Left forelimb (tissue), 1 donor: ENCODE data around the gene LBX2.
A peak's percentile ranks its signal among the peaks of the same experiment; 100 is the strongest.

Source experiments
- DNase-seq: peaks from one replicate; pipeline ENCODE4 v3.0.0-alpha.2; 2018; ENCODE audit warnings: low spot score

LBX2 gene

DNA sequence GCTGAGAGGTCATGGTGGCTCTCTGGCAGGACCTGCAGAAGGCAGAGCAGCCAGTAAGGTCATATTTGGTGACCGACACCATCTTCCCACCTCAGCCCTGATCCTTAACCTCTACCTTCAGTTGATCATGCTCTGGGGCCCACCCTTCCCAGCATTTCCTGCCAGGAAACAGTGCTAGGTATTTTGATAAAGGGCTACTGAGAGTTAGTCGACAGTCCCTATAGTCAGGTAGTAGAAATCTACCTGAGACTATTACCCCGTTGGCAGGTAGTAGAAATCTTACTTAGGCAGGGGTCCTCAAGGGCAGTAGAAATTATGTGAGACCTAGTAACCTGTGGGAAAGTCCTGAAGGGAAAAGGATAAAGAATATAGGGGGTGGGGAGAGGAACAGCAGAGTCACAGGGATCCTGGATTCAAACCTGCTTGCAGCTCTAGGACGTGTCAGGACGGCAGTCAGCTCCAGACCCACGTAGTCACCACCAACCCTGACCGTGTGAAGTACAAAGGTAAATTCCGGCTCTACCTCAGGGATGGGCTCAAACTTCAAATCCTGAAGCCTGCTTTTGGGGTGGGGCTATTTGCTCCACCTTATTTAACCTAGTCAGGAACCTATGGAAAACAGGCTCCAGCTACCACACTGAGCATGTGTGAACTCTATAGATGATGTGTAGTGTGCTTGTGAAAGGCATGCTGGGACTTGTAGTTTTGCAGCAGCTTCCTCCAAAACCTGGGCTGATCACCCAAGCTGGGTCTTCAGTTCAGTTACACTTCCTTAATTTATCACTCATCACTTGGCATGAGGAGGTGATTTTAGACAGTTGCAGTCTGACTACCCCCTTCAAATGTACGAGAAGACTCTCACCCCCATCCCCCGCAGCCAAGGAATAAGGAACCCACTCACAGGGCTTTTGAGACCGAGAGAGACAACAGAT, 26.6 kb upstream of the LBX2 start, which contains the start of gene DQX1:
DQX1 (minus strand) TSS at position 515 of the 932 bp plus-strand sequence; CDS start at position 13, 502 bp downstream.
- no peak for DNase-seq

DNA sequence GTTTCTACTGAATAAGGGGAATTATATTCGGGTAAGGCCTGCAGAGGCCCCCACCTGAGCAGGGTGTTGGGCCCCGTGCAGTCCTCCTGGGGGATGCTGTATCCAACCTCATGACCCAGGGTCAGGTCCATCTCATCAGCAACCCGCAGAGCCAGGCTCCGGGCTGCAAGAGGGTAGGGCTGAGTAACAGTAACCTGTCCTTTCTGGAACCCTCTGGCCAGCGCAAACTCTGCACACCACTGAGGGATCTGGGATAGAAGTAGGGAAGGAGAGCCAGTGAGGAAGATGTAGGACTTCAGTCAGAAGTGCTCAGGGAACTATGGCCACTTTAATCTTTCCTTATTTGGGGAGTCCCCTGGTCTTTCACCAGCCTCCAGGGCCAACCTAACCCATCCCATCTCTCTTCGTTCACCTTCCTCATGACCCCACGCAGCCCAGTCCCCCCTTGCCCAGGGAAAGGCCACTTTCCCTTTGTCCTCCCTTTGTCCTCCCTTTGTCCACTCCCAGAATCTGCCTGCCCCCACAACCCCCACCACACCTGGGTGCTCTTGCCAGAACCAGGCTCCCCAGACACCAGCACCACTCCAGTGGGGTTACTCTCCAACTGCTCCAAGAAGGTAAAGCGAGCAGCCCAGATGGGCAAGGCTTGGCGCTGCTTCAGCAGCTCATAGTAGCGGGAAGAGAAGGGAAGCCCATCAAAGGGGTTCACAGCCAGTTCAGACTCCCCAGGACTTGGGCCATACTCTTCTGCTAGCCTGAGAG, 25.7 kb upstream of the LBX2 start:
- no peak for DNase-seq

DNA sequence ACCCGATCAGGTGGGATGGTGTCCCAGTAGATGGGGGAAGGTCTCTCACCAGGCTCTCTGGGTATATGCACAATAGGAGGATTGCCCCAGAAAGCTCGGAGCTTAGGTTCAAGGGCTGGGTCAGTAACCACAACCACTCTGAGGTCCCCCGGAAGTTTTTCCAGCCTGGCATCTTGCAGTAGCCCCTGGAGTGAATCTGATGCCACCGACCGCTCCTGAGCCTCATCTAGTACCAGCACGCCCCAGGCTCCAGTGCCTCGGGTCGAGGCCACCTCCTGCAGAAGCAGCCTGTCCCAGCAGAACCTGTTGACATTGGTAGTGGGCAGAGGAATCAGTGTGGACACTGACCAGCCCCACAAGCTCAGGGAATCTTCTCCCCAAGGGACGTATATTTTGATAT, 24.6 kb upstream of the LBX2 start:
- no peak for DNase-seq

DNA sequence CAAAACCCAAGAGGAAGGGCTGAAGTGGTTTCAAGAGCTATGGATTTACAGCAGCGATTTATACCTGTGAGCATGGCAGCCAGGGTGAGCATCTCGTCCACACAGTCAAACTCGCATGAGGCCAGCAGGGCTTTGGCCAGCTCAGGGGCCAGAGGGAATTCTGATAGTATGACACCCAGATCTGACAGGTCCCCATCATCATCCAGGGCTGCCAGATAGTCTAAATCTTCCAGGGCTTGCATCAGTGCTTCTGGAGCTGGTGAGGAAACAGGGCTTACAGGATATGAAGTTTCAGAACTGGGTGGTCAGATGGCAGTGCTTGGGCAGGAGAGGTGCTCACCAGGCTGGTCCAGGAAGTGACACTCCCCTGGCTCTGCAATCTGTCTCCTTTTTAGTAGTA, 23.1 kb upstream of the LBX2 start:
- DNase-seq, result no peak

DNA sequence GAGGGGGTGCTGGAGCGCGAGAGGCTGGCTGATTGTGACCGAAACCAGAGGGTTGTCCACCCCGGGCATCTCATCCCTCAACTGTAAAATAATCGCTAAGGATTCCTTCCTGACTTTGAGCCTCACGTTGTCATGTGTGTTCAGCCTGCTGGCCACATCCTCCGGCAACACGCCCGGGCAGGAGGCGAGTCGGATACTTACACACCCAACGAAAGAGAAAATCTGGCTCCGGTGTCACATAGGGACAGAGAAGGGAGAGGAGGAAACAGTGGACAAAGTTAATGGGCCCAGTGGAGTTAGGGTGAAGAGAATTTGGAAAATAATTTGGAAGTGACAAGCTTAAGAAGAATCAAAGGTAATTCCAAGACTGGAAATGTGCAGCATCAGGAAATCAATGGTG, 17.2 kb upstream of the LBX2 start:
- no peak for DNase-seq

- no peak for DNase-seq
These were observed 16.7 kb upstream of the LBX2 start for GRCh38 chr2:74515981-74516633.

DNA sequence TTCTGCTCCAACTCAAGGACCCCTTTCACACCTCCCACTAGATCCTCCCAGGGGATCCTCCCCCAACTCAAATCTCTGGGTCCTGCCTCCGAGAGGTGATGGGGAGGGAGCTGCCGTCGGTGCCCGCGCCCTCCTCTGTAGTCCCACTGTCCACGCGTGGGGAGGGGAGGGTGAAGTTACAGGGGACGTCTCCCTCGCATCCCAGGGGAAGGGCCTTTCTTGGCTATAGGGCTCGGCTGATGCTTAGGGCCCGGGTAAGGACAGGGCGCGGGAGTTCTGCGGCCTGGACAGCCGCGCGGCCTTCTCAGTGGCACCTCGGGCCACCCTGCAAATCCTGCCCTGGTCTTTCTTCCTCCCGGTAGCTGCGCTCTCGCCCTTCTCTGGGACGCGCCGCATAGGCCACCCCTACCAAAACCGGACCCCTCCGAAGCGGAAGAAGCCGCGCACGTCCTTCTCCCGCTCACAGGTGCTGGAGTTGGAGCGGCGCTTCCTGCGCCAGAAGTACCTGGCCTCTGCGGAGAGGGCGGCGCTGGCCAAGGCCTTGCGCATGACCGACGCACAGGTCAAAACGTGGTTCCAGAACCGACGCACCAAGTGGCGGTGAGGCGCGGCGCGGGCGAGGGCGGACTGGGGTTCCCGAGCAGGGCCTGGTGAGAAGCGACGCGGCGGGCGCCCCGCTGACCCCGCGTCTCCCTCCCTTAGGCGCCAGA, 16.0 kb upstream of the LBX2 start:
- no peak for DNase-seq

DNA sequence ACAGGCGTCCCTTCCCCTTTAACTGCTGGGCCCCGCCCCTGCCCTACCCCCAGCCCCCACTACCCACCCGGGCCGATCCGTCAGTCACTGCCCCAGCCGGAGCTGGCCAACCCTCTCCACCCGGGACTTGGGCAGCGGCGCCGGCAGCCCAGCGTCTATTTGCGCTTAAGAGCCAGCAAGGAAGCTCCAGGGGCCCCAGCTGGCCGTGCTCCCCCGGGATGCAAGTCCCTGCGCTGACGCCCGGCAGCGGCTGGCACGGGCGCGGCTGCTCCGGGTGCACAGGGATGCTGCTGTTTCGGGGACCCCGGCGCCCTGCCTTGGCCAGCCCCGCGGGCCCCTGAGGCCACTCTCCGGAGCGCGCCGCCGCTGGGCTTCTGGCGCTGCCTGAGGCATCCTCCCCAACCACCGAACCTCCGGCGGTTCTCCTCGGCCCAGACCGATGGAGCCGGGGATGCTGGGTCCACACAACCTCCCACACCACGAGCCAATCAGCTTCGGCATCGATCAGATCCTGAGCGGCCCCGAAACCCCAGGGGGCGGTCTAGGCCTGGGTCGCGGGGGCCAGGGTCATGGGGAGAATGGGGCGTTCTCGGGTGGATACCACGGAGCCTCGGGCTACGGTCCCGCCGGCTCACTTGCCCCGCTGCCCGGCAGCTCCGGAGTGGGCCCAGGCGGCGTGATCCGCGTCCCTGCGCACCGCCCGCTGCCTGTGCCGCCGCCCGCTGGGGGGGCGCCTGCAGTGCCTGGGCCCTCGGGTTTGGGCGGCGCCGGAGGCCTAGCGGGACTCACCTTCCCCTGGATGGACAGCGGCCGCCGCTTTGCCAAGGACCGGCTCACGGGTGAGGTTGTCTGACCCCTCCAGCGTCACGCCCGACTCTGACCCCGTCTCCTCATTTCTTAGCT, 15.2 kb upstream of the LBX2 start, which contains the start of gene TLX2:
TLX2 (plus strand) TSS at position 83 of the 903 bp plus-strand sequence; CDS start at position 440, 357 bp downstream.
- DNase-seq, result no peak

DNA sequence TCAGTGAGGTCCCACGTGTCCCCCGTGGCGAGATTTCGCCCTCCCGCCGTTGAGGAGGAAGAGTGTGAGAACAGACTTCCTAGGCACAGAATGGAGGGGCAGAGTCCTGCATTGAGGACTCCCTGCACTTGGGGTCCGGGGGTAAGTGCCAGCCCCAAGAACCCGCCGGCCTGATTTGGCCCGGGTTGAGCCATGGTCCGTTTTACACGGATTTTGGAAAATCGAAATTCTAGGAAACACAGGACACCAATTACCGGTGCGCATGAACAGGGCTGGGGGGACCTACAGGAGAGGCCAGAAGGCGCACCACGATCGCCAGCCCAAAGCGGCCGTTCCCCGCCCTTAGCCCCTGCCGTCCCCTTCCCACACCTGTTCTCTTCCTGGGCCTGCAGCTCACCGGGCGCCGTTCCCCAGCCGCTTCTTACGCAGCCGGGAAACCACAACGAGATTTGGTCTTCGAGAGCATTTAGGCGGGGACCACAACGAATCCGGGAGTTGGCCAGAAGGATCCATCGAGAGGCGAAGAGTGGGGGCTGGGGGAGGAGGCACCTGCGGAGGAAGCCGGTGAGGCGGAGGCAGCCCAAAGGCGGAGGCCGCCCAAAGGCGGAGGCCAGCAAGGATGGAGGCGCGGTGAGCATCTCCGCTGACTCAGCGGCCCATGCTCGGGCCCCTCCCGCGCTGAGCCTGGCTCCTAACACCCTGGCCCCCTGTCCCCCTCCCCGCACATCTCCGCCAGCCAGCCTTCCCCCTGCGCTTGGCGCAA, 14.4 kb upstream of the LBX2 start:
- DNase-seq, result no peak

DNA sequence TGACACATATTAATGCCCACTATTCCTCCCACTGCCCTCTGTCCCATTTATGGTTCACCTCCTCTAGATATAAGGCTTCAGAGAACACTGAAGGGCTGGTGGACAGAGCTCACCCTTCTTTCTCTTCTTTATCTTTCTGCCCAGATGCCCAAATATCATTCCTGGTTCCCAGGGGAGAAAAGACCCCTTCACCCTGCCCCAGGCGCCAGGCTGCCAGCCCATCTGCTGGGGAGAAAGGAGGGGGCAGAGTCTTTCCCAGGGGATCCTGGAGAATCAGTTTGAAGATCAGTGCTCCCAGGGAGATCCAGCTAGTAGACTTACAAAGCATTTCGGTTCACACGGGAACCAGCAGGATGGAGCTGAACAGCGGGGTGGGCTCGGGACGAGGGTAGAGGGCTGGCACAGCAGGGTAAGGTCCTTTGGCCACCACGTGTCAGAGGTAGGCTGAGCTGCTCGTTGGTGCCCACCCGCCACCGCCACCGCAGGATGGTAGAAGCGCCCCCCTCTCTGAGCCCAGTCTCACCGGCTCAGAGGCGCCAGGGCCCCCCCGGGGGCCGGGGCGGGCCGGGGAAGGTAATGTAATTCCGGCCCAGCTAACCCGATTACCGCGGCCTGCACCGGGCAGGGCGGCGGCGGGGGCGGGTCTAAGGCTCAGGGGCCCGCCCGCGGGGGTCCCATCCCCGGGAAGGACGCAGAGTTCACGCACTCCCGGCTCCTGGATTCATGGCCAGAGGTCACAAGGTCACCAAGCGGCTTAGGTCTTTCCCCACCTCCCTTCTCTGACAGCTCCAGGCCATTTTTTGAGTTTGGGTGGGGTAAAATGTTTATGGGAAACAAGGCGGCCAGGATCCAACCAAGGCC, 13.6 kb upstream of the LBX2 start:
- DNase-seq, result no peak

DNA sequence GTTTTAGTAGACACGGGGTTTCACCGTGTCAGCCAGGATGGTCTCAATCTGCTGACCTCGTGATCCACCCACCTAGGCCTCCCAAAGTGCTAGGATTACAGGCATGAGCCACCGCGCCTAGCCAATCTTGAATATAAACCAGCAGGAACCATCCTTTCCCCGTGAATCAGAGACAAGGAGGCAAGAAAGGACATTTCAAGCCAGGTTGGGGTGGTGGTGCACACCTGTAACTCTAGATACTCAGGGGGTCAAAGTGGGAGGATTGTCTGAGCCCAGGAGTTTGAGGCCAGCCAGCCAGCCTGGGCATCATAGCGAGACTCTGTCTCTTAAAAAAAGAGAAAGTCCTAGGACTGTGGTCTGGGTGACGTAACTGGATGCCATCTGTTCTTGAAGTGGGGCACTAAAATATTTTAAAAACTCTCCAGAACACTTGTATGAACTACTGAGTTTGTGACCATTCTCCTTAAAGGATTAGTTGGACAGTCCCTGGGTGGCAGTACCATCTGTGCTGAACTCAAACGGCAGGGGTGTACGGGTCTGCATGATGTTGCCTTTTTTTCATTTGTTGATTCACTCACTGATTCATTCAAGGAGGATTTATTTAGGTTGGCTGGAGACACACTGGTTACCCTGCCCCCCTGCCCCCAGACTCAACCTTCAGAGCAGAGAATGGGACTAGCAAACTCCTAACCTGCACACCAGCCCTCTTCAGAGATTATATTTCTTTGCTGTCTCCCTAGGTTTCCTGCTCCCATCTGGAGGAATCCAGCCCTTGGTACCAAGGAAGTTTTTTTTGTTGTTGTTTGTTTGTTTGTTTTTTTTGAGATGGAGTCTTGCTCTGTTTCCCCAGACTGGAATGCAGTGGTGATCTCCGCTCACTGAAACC, 11.9 kb upstream of the LBX2 start:
- no peak for DNase-seq

GRCh38 chr2:74510272-74510671, 10.9 kb upstream of the LBX2 start:
- no peak for DNase-seq

- no peak for DNase-seq
These were observed 8.6 kb upstream of the LBX2 start for GRCh38 chr2:74507926-74508520.

GRCh38 chr2:74507145-74507925, 7.9 kb upstream of the LBX2 start, which contains the start of gene PCGF1:
PCGF1 (minus strand) TSS chr2:74507695; CDS start chr2:74507668, 27 bp downstream.
- peak; percentile 99 for DNase-seq

DNA sequence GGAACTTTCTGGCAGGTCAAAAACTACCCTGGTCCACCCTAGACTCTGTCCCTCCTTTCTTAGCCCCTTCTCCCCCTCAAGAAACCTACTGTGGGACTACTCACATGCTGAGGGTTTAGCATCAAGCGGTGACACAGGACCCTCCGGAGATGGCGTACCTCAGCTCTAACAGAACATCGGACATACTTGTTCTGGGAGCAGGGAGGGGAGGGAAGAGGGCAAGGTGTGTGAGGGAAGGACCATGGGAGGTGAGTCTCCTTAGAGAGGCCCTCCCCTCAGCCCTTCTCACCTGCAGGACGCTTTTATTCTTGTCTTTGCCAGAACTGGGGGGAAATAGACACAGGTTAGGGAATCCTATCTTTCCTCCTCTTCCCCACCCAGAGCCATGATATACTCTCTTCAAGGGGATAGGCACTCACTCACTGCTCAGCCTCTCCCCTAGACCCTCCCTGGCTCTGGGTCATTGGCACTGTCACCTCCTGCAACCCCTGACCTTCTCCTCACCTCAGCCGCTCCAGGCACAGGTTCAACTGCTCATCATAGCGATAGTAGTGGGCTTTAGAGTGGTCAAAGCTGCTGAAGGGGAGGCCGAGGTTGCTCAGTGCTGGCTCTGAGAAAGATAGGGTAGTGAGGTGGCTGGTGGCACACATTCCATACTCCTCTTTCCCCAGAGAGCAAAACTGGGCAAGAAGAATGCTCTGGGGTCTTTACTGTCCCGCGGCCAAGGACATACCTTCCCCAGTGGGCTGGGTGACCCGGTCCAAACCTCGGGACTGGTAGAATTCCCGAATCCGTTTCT, 6.2 kb upstream of the LBX2 start:
- DNase-seq, result no peak

- DNase-seq, result no peak
These were observed 5.2 kb upstream of the LBX2 start for GRCh38 chr2:74504591-74504990.
